Uterus (tissue), 4 donors: ENCODE measurements around the gene EID3. TPM values are rescaled to one million over a fixed set of nuclear protein-coding genes. Genes with fewer than 3 reads are reported as not detected.

Source experiments
- DNase-seq, 2 donors: peaks; one replicate each; pipeline ENCODE4 v3.0.0-alpha.2; 2019 to 2020
- H3K27ac ChIP-seq, 2 donors: fragments of 200-600 bp; sonication (generic); 1 replicate in 1 of 2; 2 replicates in 1 of 2; pipeline ENCODE4 v1.5.1; 2016 to 2018
- H3K27me3 ChIP-seq, 2 donors: fragments of 200-600 bp; sonication (generic); one replicate each; pipeline ENCODE4 v1.5.1; 2018 to 2019; ENCODE audit warnings: control low read depth in 1 of 2
- H3K36me3 ChIP-seq, 2 donors: fragments of 200-600 bp; sonication (generic); one replicate each; pipeline ENCODE4 v1.5.1; 2019; ENCODE audit warnings: control low read depth in 1 of 2
- H3K4me1 ChIP-seq, 2 donors: fragments of 200-600 bp; sonication (generic); one replicate each; pipeline ENCODE4 v1.5.1; 2018 to 2019; ENCODE audit warnings: control low read depth in 1 of 2
- H3K4me3 ChIP-seq, 2 donors: fragments of 200-600 bp; sonication (generic); 1 replicate in 1 of 2; 2 replicates in 1 of 2; pipeline ENCODE4 v1.5.1; 2018 to 2019; ENCODE audit warnings: mild to moderate bottlenecking in 1 of 2
- H3K9me3 ChIP-seq, 2 donors: fragments of 200-600 bp; sonication (generic); one replicate each; pipeline ENCODE4 v1.5.1; 2019; ENCODE audit warnings: control low read depth in 1 of 2
- CTCF ChIP-seq, 4 experiments: fragments of 200-600 bp in 2 of 4; fragments of 450-650 bp in 2 of 4; sonication (generic) in 2 of 4; IDR thresholded peaks; one replicate each; pipeline ENCODE4 v1.5.1; 2016 to 2019; ENCODE audit warnings: antibody characterized with exemption in 4 of 4, mild to moderate bottlenecking in 2 of 4, moderate library complexity in 1 of 4
- POLR2A ChIP-seq, 2 donors: fragments of 450-650 bp; IDR thresholded peaks; one replicate each; pipeline ENCODE4 v1.6.1; 2016; ENCODE audit warnings: antibody characterized with exemption in 2 of 2, mild to moderate bottlenecking in 1 of 2, moderate library complexity in 1 of 2
- intact Hi-C: fragments of 100-400 bp; cut with DNase I; formaldehyde crosslinking; loops from one replicate; pipeline ENCODE4 v1.15.1; 2023; ENCODE audit warnings: low total_unique reads
- total RNA-seq, 4 donors: library from RNA; depleted of rRNA in 3 of 4; stranded (reverse); fragments of >200 nt in 3 of 4; gene quantifications; one replicate each; pipeline versions ENCODE4 v1.1.0 to v1.2.4, GENCODE V29; 2014 to 2023
- donor health status: DM: yes; HTN: yes; CAD: no.

The EID3 gene
- total RNA-seq, 4 donors from 2014 or later, result 3.8 to 12.0 (median 10.1) TPM

GRCh38 chr12:104275689-104276088 lies 27.9 kb upstream of the EID3 start:
- Histone ChIP-seq H3K9me3 (no peaks in the 10 kb centered on the region), H3K27me3 (no peaks in the 10 kb centered on the region), H3K4me3 (no peak overlapping the region), H3K4me1 (no peaks in the 10 kb centered on the region), H3K27ac (no peak overlapping the region), H3K36me3 (no peaks in the 10 kb centered on the region)
- TF ChIP-seq POLR2A (IDR thresholded peaks at IDR 0.05), result no peak
- TF ChIP-seq CTCF (IDR thresholded peaks at IDR 0.05), result no peak
- intact Hi-C loops, result no loop called here
- no peak for DNase-seq

GRCh38 chr12:104276273-104277131 lies 27.0 kb upstream of the EID3 start:
- Histone ChIP-seq H3K27ac (no peak overlapping the region), H3K4me1 (no peaks in the 10 kb centered on the region), H3K9me3 (no peaks in the 10 kb centered on the region), H3K27me3 (no peaks in the 10 kb centered on the region), H3K36me3 (no peaks in the 10 kb centered on the region), H3K4me3 (no peak overlapping the region)
- intact Hi-C loops, result no loop called here
- TF ChIP-seq POLR2A (IDR thresholded peaks at IDR 0.05) (no peak), CTCF (IDR thresholded peaks at IDR 0.05) (no peak)
- DNase-seq, result no peak

DNA sequence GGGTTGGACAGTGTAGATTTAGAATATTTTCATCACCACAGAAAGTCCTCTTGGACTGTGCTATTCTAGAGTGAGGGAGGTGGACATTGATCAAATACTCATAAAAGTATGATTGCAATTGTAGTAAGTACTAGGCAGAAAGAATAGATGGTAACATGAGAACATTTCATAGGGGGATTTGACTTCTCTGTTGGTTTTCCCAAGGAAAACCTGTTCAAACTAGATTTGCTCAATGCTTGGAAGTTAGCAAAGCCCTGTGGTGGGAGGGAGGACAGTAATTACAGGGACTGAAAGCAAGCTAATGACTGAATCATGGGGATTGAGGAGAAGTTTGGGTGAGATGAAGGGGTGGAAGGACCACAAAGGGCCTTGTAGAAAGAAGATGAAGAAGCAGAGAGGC lies 24.4 kb upstream of the EID3 start:
- Histone ChIP-seq H3K9me3 (no peaks in the 10 kb centered on the region), H3K27me3 (no peaks in the 10 kb centered on the region), H3K4me1 (no peaks in the 10 kb centered on the region), H3K27ac (no peak overlapping the region), H3K4me3 (no peak overlapping the region), H3K36me3 (no peaks in the 10 kb centered on the region)
- TF ChIP-seq POLR2A (IDR thresholded peaks at IDR 0.05), result no peak
- no peak for TF ChIP-seq CTCF (IDR thresholded peaks at IDR 0.05)
- DNase-seq, result no peak
- intact Hi-C loops, result no loop called here

DNA sequence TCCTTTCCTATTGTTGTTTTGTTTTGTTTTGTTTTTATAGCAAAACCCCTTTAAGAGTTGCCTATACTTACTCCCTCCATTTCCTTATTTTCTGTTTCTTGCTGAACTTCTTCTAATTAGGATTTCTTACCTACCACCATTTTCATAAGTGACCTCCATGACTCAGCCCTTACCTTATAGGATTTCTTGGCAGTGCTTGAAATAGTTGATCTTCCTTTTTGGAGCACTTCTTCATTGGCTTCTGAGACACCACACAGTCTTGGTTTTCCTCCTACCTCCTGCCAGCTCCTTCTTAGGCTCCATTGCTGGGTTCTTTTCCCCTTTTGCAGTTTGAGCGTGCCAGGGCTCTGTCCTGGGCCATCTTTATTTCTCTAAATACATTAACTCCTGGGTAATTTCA lies 23.4 kb upstream of the EID3 start:
- TF ChIP-seq POLR2A (IDR thresholded peaks at IDR 0.05) (no peak), CTCF (IDR thresholded peaks at IDR 0.05) (no peak)
- no peaks in the 10 kb centered on the region for H3K9me3 ChIP-seq
- no peak for DNase-seq
- H3K36me3 ChIP-seq, result no peaks in the 10 kb centered on the region
- no peak overlapping the region for H3K27ac ChIP-seq
- intact Hi-C loops, result no loop called here
- no peaks in the 10 kb centered on the region for H3K27me3 ChIP-seq
- no peak overlapping the region for H3K4me3 ChIP-seq
- no peaks in the 10 kb centered on the region for H3K4me1 ChIP-seq

DNA sequence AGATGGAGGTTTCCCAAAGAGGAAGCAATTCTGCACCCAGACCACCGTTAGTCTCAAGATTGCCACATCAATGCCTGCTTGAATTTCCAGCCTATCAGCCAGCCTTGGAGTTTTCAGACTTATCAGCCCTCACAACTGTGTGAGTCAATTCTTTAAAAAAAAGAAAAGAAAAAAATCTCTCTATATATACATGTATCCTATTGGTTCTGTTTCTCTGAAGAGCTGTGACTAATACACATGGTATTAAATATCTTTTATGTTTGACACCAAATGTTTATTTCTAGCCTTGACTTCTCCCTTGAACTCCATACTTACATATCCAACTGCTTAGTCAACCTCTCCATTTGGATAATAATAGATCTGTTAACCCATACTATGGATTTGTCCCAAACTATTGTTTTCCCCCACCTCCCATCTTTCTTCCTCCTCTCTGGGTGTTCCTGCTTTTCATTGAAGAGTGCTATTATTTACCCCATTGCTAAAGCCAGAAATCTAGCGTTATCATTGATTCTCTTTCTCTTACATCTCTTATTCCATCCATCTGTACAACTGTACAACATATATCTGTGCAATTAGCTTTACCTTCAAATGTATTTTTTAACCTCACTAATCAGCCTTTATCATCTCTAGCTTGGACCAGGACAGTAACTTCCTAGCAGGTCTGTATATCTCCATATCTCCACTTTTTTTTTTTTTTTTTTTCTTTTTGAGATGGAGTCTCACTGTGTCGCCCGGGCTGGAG lies 22.7 kb upstream of the EID3 start:
- Histone ChIP-seq H3K27ac (no peak overlapping the region), H3K36me3 (no peaks in the 10 kb centered on the region)

More for the DNA sequence above, 22.7 kb upstream of the EID3 start:
- TF ChIP-seq CTCF (IDR thresholded peaks at IDR 0.05) (no peak), POLR2A (IDR thresholded peaks at IDR 0.05) (no peak)
- Histone ChIP-seq H3K4me1 (peaks cover 0 to 6% of the 10 kb centered on the region in 2 donors), H3K27me3 (no peaks in the 10 kb centered on the region), H3K9me3 (no peaks in the 10 kb centered on the region), H3K4me3 (no peak overlapping the region)
- intact Hi-C loops, result no loop called here
- DNase-seq, result no peak
